Kidney capillary endothelial cell (primary cell): Measurements from ENCODE around the gene TAF3.

Source experiments
- DNase-seq: peaks from one replicate; pipeline ENCODE4 v3.0.0-alpha.2; 2018; ENCODE audit warnings: low spot score

The TAF3 gene

DNA sequence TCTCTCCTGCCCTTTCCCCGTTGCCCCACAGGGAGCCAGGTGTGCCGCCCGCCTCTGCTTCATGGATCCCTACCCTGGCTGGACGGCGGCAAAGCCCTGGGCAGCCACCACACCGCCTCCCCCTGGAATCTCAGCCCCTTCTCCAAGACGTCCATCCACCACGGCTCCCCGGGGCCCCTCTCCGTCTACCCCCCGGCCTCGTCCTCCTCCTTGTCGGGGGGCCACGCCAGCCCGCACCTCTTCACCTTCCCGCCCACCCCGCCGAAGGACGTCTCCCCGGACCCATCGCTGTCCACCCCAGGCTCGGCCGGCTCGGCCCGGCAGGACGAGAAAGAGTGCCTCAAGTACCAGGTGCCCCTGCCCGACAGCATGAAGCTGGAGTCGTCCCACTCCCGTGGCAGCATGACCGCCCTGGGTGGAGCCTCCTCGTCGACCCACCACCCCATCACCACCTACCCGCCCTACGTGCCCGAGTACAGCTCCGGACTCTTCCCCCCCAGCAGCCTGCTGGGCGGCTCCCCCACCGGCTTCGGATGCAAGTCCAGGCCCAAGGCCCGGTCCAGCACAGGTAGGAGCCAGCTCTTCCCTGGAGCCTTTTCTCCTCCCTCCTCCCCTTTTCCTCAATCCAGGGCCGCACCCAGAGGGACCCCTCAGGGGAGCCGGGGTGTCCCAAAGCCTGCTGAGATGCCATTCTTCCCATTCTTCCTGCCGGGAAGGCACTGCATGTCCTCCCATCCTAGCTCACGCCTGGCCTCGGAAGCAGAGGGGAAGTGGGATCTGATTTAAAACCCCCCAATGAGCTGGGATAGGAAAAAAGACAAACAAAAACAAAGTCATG is 240.2 kb downstream of the TAF3 start:
- DNase-seq: no peak

DNA sequence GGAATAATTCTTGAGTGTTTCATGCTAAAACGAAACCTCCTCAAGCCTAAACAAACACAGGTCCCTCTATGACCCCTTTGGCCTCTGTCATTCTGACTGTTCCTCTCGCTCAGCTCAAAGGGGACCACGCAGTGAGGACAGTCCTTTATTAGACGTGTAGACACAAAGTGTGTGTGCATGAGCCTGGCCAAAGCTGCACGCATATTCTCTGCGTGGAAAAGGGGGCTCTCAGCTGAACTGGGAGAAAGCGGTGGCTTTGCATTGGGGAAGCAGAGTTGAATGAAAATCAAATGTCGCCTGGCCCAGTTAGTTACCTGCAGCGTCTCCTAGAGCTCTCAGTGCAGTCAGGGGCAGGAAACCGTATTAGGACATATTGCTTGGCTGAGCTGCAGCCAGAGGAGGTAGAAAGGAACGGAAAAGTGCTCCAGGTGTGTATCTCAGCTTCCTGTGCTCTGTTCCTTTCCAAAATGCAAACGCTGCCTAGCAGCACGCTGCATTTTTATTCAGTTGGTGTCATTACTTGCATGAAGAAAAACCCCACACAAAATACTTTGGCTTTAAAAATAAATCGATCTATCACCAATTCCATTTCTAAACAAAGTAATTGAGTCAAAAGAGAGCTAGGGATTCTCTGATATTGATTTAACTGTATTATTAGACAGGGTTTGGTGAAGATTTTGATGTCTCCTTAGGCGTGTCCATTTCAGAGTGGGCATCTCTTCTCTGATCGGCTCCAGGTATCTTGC is 241.1 kb downstream of the TAF3 start:
- no peak for DNase-seq

GRCh38 chr10:8060010-8060703 is 241.9 kb downstream of the TAF3 start:
- no peak for DNase-seq

DNA sequence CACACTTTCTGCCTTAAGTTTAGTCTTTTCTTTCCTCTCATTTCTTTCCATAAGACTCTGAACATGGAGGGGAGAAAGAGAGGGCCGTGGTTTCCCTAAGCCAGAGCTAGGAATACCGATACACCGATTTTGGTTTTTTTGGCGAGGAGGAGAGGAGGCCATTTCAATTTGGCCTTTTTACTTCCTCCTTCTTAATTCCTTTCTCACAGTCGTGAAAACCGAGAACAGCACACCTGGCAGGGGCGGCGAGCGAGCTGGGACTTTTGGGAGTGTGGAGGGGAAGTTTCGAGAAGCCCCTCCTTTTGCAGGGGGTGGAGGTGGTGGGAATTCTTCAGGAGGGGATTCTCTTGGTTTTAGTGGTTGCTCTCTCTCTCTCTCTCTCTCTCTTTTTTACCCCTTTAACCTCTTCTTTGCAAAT is 242.4 kb downstream of the TAF3 start:
- DNase-seq: no peak

- DNase-seq: no peak
Measured at GRCh38 chr10:8061274-8062211, 243.2 kb downstream of the TAF3 start.

- DNase-seq: no peak
Measured at GRCh38 chr10:8063128-8063908, 245.0 kb downstream of the TAF3 start.

- DNase-seq: no peak
Measured at GRCh38 chr10:8063935-8064334, 245.6 kb downstream of the TAF3 start.

- DNase-seq: no peak
Measured at GRCh38 chr10:8064436-8064835, 246.1 kb downstream of the TAF3 start.

- peak; percentile 83 for DNase-seq
Measured at GRCh38 chr10:8065651-8066050, 247.3 kb downstream of the TAF3 start.

GRCh38 chr10:8066124-8066523 is 247.8 kb downstream of the TAF3 start:
- DNase-seq: no peak
